ENCODE results near the gene DLG2.

Gene DLG2

GRCh38 chr11:84140386-84141169 lies 1486.6 kb downstream of the DLG2 start:
- no peaks in the 10 kb centered on the region for H3K4me1 ChIP-seq (ENCODE audit: control insufficient read depth in 1 of 2, insufficient read depth in 1 of 2, low read depth in 1 of 2, low read length in 1 of 2)
- H3K27ac ChIP-seq = no peak overlapping the region
- no peaks in the 10 kb centered on the region for H3K9me3 ChIP-seq
- H3K36me3 ChIP-seq = no peaks in the 10 kb centered on the region
- TF ChIP-seq, protein P1, sequence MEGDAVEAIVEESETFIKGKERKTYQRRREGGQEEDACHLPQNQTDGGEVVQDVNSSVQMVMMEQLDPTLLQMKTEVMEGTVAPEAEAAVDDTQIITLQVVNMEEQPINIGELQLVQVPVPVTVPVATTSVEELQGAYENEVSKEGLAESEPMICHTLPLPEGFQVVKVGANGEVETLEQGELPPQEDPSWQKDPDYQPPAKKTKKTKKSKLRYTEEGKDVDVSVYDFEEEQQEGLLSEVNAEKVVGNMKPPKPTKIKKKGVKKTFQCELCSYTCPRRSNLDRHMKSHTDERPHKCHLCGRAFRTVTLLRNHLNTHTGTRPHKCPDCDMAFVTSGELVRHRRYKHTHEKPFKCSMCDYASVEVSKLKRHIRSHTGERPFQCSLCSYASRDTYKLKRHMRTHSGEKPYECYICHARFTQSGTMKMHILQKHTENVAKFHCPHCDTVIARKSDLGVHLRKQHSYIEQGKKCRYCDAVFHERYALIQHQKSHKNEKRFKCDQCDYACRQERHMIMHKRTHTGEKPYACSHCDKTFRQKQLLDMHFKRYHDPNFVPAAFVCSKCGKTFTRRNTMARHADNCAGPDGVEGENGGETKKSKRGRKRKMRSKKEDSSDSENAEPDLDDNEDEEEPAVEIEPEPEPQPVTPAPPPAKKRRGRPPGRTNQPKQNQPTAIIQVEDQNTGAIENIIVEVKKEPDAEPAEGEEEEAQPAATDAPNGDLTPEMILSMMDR (IDR thresholded peaks at IDR 0.05) = no peak
- no peak overlapping the region for H3K4me3 ChIP-seq (ENCODE audit: low read depth in 1 of 2, low read length in 1 of 2)
- H3K27me3 ChIP-seq = no peaks in the 10 kb centered on the region

GRCh38 chr11:84137960-84138359 lies 1489.2 kb downstream of the DLG2 start:
- Histone ChIP-seq H3K36me3 (no peaks in the 10 kb centered on the region), H3K4me1 (ENCODE audit: control insufficient read depth in 1 of 2, insufficient read depth in 1 of 2, low read depth in 1 of 2, low read length in 1 of 2) (no peaks in the 10 kb centered on the region), H3K4me3 (ENCODE audit: low read depth in 1 of 2, low read length in 1 of 2) (no peak overlapping the region), H3K9me3 (no peaks in the 10 kb centered on the region), H3K27ac (no peak overlapping the region), H3K27me3 (no peaks in the 10 kb centered on the region)
- TF ChIP-seq, protein P1 (IDR thresholded peaks at IDR 0.05) = no peak

DNA sequence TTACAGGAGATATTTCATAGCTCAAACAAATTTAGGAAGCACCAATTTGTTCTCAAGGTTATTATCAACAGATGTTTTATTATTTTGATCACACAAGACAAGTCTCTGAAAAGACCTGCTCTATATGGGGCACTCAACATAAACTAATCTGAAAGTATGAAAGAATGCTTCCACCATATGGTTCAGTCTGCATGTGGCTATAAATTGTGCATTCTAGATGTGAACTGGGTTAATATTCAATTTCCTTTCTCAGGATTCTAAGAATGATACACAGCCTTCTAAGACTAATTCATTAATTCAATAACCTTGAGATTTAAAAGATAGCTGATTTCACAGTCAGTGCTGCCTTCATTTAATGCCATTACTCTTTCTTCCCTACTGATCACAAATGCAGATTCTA lies 1489.6 kb downstream of the DLG2 start:
- H3K27ac ChIP-seq = no peak overlapping the region
- H3K4me1 ChIP-seq (ENCODE audit: control insufficient read depth in 1 of 2, insufficient read depth in 1 of 2, low read depth in 1 of 2, low read length in 1 of 2) = no peaks in the 10 kb centered on the region
- no peaks in the 10 kb centered on the region for H3K27me3 ChIP-seq
- TF ChIP-seq, protein P1 (IDR thresholded peaks at IDR 0.05) = no peak
- no peaks in the 10 kb centered on the region for H3K36me3 ChIP-seq
- no peak overlapping the region for H3K4me3 ChIP-seq (ENCODE audit: low read depth in 1 of 2, low read length in 1 of 2)
- H3K9me3 ChIP-seq = no peaks in the 10 kb centered on the region

- Histone ChIP-seq H3K4me1 (ENCODE audit: control insufficient read depth in 1 of 2, insufficient read depth in 1 of 2, low read depth in 1 of 2, low read length in 1 of 2) (no peaks in the 10 kb centered on the region), H3K27me3 (no peaks in the 10 kb centered on the region), H3K9me3 (no peaks in the 10 kb centered on the region), H3K4me3 (ENCODE audit: low read depth in 1 of 2, low read length in 1 of 2) (no peak overlapping the region), H3K36me3 (no peaks in the 10 kb centered on the region), H3K27ac (no peak overlapping the region)
- TF ChIP-seq, protein P1 (IDR thresholded peaks at IDR 0.05) = no peak
Measured at GRCh38 chr11:84136926-84137325, 1490.2 kb downstream of the DLG2 start.

DNA sequence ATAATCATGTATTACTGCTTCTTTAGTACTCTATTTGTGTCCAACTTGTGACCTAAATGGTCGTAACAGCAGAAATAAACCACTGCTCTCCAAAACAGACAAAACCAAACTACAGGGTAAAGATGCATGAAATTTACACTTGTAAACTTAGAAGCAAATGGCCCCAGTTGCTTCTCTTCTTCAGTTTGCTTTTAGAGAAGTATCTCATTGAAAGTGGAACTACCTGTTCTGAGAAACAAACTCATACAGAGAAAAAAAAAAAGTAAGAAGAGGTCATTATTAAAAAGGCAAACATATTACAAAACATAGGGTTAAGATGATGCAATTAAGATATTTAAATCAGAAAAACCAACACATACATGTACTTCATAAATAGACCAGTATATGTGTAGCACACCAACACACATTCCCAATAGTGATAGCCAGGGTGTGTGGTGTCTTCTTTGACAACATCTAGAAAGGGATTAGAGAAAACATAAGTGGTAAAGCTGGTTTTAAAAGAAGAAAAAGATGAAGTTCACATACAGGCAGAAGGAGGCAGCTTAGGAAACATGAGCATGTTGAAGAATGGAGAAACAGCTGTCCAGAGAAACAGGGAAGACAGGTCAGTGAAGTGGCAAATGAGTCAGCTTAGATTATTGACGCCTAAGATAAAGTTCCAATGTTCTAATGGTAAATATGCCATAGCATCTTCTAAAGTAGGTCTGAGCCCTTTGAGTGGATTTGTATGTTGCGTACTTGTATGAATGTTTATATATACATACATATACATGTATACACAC lies 1496.3 kb downstream of the DLG2 start:
- TF ChIP-seq, protein P1 (IDR thresholded peaks at IDR 0.05) = no peak
- H3K4me3 ChIP-seq (ENCODE audit: low read depth in 1 of 2, low read length in 1 of 2) = no peak overlapping the region
- no peaks in the 10 kb centered on the region for H3K4me1 ChIP-seq (ENCODE audit: control insufficient read depth in 1 of 2, insufficient read depth in 1 of 2, low read depth in 1 of 2, low read length in 1 of 2)
- H3K27ac ChIP-seq = no peak overlapping the region
- no peaks in the 10 kb centered on the region for H3K9me3 ChIP-seq
- H3K36me3 ChIP-seq = no peaks in the 10 kb centered on the region
- H3K27me3 ChIP-seq = no peaks in the 10 kb centered on the region

Measured in neutrophil (primary cell).